HG03439 (cell line): ENCODE results near the gene HLCS.

ENCODE experiments used
- ATAC-seq: cut with Tn5 transposase; IDR thresholded peaks from one replicate; pipeline ENCODE4 v1.9.1; 2021; ENCODE audit warnings: mild to moderate bottlenecking, moderate library complexity; ENCODE audit not compliant: unreplicated experiment

HLCS gene

GRCh38 chr21:36852293-36852692 is 114.2 kb downstream of the HLCS start:
- no peak for ATAC-seq

- ATAC-seq = no peak
Observed at GRCh38 chr21:36851121-36851520, 115.3 kb downstream of the HLCS start.

DNA sequence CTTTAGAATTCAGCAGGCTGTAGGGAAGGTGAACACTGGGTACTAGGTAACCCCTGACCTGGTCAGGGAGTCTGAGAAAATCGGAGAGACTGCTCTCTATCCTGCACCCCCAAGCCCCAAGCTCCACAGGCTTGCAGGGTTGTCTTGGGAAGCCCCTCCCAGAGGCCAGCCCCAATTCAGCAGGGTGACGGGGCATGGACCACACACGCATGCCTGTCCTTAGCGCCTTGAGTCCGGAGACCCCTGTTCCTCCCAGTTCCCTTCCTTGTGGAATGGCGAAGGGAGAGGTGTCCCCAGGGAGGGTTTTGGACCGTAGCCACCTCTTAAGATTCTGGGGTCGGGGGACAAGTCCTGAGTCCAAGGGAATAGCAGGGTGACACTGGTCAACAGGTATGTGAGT is 116.1 kb downstream of the HLCS start:
- no peak for ATAC-seq

- ATAC-seq = no peak
Observed at GRCh38 chr21:36849461-36850105, 116.9 kb downstream of the HLCS start.

GRCh38 chr21:36848730-36849274 is 117.7 kb downstream of the HLCS start:
- no peak for ATAC-seq

DNA sequence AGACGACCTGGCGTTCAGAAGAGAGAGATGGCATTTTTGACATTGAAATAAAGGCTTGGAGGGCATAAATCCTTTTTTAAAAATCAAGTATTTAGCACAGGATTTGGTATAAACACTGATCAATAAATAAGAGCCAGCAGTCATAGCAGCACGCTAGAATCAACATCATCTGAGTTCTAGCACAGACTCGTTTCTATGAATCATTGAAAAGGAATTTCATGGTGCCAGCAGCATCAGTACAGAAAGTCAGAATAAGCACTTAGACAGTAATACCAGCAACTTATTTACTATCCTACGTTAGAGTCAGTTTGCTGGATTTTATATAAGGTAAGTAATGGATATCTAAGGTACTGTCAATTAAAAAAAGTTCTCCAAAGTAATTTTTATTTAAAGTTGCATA is 119.3 kb downstream of the HLCS start:
- no peak for ATAC-seq

DNA sequence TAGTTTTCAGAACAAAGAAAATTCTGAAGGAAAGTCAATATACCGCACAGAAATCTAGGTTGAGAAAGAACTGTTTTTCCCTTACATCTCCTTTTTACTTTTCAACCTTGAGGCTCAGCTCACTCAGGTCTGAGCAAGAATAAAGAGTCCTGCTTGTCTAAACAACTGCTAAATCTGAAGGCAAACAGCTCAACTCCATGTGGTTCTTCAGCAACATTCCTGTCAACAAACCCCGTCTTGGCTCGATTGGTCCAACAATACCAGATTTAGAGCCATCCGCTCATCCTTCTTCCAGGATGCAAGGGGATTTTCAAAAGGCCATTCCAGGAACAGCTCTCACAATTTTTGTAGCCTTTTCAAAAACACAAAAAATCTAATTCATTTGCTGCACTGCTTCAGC is 119.8 kb downstream of the HLCS start:
- ATAC-seq = no peak

GRCh38 chr21:36845790-36846189 is 120.7 kb downstream of the HLCS start:
- ATAC-seq = no peak

- no peak for ATAC-seq
Observed at GRCh38 chr21:36845070-36845469, 121.4 kb downstream of the HLCS start.

DNA sequence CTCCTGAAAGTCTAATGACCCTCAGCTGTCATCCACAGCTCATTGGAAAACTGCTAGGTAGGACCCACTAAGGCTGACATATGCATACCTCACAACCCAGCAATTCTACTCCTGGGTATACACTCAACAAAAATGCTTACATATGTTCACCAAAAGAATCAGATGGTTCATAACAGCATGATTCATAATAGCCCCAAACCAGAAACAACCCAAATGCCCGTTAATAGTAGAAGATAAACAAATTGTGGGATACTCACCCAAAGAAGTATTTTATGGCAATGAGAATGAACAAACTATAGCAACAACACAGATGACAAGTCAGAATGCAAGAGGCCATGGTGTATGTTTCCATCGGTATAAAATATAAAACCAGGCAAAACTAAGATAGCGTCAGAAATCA is 124.6 kb downstream of the HLCS start:
- ATAC-seq = no peak

DNA sequence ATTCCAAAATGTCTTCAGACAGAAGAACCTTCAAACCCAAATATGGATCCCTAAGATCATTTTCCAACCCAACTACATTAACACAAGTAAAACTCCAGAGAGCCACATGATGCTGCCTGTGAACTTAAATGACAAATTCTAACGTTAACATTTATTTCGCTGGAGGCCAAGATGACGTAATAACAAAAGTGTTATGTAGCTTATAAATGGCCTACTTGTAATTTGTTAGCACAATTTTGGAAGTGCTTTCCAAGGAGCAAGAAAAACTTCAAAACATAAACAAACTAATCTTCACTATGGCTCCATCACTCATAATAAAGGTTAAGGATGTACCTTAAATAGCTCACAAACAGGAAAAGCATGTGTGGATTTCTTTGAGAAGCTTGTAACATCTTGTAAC is 126.7 kb downstream of the HLCS start:
- no peak for ATAC-seq

GRCh38 chr21:36839123-36839522 is 127.3 kb downstream of the HLCS start:
- no peak for ATAC-seq

- no peak for ATAC-seq
Observed at GRCh38 chr21:36835383-36835795, 131.1 kb downstream of the HLCS start.

DNA sequence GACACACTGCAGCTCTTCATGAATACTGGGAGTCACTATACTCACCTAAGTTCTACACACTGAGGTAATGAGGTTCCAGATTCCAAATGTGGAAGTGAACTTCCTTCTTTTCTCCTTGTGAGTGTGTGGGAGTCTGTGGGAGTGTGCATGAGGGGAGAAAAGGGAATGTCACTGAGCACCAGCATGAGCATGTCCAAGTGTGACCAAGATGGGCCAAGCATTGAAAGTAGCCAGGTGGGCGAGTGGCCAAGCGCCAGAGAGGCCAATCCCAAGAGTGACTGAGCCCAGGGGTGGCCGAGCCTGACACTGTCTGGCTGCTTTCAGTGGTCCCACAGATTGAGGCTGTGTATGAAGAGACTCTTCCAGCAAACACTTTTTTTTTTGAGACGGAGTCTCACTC is 132.3 kb downstream of the HLCS start:
- ATAC-seq = no peak

DNA sequence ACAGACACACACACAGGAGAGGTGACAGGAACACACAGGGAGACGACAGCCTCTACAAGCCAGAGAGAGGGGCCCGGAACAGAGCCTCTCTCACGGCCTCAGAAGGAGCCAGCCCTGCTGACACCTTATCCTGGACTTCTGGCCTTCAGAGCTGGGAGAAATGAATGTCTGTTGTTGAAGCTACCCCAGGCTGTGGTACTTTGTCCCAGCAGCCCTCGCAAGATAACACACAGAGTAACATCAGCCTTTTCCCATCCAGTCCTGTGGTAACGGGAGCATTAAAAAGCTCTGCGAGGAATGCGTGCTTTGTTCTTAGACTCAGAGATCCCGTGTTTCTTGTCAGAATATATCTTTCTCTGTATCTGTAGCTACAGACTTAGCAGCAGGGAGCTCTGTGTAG is 136.4 kb downstream of the HLCS start:
- no peak for ATAC-seq

DNA sequence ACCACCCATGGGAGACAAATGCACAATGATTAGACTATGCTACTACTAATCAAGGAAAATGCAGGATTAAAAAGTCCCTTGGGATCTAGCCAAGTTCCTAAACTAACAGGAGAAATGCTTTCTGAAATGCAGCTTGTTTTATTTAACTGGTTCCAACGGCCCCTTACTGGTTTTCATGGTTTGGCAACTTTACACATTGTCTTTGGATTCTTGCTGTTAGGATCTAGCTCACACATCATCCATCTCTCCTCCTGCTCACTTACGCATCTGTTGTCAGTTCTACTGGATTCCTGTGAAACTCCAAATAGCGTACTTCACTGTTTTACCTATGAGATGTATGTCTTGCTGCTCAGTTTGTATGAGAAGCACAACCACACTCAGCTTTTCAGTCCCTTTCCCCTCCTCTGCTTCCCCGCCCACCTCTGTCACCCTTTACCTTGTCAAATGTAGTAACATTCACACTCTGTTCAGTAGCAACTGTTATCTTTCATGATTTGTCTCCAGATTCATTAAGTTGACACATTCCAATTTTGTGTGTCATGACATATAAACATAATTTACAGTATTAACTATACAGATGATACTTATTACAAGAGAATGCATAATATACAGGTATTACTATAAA is 137.5 kb downstream of the HLCS start:
- no peak for ATAC-seq

DNA sequence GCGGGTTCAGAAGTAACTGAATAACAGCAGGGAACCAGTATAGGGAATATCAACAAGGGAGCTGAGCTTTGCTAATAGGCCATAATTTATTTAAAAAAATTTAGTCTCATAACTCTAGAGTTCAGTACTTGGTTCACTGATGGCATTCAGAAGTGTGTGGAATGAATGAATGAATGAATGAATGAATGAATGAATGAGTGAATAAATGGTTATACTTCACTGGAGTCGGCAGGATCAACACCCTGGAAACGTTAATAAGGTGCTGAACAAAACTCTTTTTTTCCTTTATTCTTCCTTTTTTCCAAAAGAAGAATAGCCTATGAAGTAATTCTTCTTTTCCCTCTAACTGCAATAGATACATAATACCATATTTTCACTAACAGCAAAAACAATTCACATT is 138.3 kb downstream of the HLCS start:
- no peak for ATAC-seq

DNA sequence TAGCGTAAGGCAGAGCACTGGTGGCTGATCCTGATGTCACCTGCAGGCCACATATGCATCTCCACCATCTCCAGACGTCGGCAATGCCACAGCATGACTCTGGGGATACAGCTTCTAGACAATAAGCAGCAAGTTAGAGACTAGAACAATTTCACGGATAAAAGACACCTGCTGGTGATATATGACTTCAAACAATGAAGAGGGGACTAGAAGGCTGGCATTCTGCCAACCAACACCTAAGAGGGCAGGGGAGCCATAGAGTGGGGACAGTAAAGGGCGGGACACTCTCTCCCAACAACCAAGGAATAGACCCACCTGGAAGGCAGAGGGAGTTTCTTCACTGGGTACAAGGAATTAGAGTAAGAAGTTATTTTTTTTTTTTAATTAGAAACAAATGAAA is 140.8 kb downstream of the HLCS start:
- ATAC-seq = no peak

DNA sequence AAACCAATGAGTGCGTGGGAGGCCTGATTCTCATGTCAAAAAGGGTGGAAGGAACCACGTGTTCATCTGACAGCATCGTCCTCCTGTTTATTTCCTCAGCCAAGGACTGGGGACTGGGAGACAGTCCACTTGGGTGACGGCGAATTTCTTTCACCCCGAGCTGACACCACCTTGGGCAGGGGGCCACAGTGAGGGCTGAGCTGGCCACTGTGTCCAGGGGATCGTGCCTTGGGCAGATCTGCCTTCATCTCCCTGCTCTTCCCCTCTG is 145.5 kb downstream of the HLCS start:
- no peak for ATAC-seq

DNA sequence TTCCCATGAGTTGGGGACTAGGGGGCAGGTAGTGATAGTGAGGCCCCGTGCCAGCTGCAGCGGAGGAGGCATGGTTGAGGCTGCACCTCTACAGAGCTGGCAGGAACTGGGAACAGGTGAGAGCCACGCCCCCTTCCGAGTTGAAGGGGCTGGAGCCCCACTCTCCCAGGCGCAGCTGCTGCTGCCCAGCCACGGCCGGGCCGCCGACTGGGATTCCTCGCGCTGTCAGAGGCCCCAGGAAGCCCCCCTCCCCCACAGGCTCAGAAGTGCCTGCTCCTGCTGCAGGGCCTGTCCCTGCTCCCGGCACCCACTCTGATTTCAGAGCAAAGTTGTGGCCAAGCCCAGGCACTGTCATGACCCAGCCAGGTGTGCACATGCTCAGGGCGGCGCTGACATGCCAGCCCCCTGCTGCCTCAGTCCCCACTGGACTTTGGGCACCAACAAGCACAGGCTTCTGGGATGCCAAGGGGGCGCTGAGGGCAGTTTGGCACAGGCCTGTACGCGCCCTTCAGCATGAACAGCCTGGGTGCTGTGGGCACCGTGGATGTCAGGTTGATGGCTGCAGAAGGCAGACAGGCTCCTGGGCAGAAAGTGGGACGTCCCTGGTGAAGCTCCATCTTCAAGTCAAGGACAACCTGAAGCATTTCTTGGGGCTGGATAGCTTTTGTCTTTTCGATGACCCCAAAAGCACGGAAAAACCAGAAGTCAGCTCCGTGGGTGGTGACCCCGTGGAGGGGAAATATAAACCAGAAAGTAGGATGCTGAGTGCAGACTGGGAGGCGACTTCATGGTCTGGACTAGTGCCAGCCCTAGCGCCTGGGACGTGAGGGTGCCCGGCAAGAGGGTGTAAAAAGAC is 146.1 kb downstream of the HLCS start:
- ATAC-seq = no peak

DNA sequence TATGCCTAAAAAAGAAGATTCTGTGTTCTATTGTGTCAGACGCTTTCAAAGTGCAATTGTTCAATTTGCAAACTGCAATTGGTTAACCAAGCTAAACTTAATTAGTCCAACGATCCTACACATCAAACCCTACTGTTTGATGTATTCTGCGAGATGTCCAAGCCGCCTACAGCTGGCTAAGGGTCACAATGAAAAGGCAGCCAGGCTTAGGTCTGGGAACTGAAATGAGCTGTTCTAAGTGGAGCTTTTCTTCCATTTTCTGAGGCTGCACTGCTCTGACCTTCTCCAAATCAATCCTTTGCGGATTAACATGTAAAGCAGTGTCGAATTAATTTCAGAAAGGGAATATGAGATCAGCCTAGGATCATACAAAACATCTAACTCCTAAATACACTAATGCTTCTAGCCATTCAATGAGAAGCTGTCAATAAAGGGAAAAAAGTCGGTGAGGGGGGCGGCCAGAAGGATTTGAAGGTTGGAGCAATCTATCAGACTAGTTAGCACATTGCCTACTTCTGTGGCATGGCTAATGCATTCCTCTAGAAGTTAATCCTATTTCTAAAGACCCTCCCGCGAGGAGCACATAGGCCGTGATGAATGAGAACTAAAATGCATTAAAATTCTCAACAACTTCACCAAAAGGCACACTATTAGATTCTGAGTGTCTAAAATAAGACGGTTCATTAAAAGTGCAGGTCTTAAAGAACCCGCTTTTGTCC is 148.6 kb downstream of the HLCS start:
- ATAC-seq = no peak
